HG02870 (cell line): Measurements from ENCODE around the gene MAPKBP1.

Source experiments
- ATAC-seq: cut with Tn5 transposase; IDR thresholded peaks from one replicate; pipeline ENCODE4 v1.9.1; 2021; ENCODE audit warnings: mild to moderate bottlenecking, moderate library complexity; ENCODE audit not compliant: unreplicated experiment

MAPKBP1 gene

GRCh38 chr15:41866872-41867579 is 92.7 kb downstream of the MAPKBP1 start:
- no peak for ATAC-seq

- no peak for ATAC-seq
Observed at GRCh38 chr15:41868321-41868720, 94.0 kb downstream of the MAPKBP1 start.

- no peak for ATAC-seq
Observed at GRCh38 chr15:41869770-41870688, 95.7 kb downstream of the MAPKBP1 start.

GRCh38 chr15:41870689-41871081 is 96.4 kb downstream of the MAPKBP1 start:
- no peak for ATAC-seq

- ATAC-seq = no peak
Observed at GRCh38 chr15:41871175-41871905, 97.1 kb downstream of the MAPKBP1 start.

- ATAC-seq = no peak
Observed at GRCh38 chr15:41872166-41872747, 98.0 kb downstream of the MAPKBP1 start.

GRCh38 chr15:41873711-41874110 is 99.4 kb downstream of the MAPKBP1 start:
- no peak for ATAC-seq

- no peak for ATAC-seq
Observed at GRCh38 chr15:41874736-41875135, 100.5 kb downstream of the MAPKBP1 start.

- ATAC-seq = no peak
Observed at GRCh38 chr15:41876007-41876406, 101.7 kb downstream of the MAPKBP1 start.

GRCh38 chr15:41876689-41877088 is 102.4 kb downstream of the MAPKBP1 start:
- no peak for ATAC-seq
